ENCODE data around the gene LENG9.

GRCh38 chr19:54452626-54453025 is 11.0 kb downstream of the LENG9 start:
- no peak for TF ChIP-seq ZNF274 (IDR thresholded peaks at IDR 0.05; ENCODE audit: low read length)
- no peak for TF ChIP-seq ZNF274 (tag by site-specific recombination; IDR thresholded peaks at IDR 0.05; ENCODE audit: borderline replicate concordance)
- TF ChIP-seq SALL2 (tag by site-specific recombination; IDR thresholded peaks at IDR 0.05; ENCODE audit: borderline replicate concordance): no peak
- TF ChIP-seq ZNF239 (tag by site-specific recombination; IDR thresholded peaks at IDR 0.05): no peak
- TF ChIP-seq, protein P1, sequence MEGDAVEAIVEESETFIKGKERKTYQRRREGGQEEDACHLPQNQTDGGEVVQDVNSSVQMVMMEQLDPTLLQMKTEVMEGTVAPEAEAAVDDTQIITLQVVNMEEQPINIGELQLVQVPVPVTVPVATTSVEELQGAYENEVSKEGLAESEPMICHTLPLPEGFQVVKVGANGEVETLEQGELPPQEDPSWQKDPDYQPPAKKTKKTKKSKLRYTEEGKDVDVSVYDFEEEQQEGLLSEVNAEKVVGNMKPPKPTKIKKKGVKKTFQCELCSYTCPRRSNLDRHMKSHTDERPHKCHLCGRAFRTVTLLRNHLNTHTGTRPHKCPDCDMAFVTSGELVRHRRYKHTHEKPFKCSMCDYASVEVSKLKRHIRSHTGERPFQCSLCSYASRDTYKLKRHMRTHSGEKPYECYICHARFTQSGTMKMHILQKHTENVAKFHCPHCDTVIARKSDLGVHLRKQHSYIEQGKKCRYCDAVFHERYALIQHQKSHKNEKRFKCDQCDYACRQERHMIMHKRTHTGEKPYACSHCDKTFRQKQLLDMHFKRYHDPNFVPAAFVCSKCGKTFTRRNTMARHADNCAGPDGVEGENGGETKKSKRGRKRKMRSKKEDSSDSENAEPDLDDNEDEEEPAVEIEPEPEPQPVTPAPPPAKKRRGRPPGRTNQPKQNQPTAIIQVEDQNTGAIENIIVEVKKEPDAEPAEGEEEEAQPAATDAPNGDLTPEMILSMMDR (tag by site-specific recombination; IDR thresholded peaks at IDR 0.05): no peak
- TF ChIP-seq ZNF514 (tag by site-specific recombination; IDR thresholded peaks at IDR 0.05): no peak
- TF ChIP-seq, protein P2, sequence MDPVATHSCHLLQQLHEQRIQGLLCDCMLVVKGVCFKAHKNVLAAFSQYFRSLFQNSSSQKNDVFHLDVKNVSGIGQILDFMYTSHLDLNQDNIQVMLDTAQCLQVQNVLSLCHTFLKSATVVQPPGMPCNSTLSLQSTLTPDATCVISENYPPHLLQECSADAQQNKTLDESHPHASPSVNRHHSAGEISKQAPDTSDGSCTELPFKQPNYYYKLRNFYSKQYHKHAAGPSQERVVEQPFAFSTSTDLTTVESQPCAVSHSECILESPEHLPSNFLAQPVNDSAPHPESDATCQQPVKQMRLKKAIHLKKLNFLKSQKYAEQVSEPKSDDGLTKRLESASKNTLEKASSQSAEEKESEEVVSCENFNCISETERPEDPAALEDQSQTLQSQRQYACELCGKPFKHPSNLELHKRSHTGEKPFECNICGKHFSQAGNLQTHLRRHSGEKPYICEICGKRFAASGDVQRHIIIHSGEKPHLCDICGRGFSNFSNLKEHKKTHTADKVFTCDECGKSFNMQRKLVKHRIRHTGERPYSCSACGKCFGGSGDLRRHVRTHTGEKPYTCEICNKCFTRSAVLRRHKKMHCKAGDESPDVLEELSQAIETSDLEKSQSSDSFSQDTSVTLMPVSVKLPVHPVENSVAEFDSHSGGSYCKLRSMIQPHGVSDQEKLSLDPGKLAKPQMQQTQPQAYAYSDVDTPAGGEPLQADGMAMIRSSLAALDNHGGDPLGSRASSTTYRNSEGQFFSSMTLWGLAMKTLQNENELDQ (tag by site-specific recombination; IDR thresholded peaks at IDR 0.05; ENCODE audit: low read depth): no peak
- TF ChIP-seq ZNF610 (tag by site-specific recombination; IDR thresholded peaks at IDR 0.05; ENCODE audit: borderline replicate concordance): no peak
- TF ChIP-seq, protein P3, sequence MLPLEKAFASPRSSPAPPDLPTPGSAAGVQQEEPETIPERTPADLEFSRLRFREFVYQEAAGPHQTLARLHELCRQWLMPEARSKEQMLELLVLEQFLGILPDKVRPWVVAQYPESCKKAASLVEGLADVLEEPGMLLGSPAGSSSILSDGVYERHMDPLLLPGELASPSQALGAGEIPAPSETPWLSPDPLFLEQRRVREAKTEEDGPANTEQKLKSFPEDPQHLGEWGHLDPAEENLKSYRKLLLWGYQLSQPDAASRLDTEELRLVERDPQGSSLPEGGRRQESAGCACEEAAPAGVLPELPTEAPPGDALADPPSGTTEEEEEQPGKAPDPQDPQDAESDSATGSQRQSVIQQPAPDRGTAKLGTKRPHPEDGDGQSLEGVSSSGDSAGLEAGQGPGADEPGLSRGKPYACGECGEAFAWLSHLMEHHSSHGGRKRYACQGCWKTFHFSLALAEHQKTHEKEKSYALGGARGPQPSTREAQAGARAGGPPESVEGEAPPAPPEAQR (tag by site-specific recombination; IDR thresholded peaks at IDR 0.05): no peak
- no peak for TF ChIP-seq INSM2 (tag by site-specific recombination; IDR thresholded peaks at IDR 0.05)
- TF ChIP-seq, protein P4, sequence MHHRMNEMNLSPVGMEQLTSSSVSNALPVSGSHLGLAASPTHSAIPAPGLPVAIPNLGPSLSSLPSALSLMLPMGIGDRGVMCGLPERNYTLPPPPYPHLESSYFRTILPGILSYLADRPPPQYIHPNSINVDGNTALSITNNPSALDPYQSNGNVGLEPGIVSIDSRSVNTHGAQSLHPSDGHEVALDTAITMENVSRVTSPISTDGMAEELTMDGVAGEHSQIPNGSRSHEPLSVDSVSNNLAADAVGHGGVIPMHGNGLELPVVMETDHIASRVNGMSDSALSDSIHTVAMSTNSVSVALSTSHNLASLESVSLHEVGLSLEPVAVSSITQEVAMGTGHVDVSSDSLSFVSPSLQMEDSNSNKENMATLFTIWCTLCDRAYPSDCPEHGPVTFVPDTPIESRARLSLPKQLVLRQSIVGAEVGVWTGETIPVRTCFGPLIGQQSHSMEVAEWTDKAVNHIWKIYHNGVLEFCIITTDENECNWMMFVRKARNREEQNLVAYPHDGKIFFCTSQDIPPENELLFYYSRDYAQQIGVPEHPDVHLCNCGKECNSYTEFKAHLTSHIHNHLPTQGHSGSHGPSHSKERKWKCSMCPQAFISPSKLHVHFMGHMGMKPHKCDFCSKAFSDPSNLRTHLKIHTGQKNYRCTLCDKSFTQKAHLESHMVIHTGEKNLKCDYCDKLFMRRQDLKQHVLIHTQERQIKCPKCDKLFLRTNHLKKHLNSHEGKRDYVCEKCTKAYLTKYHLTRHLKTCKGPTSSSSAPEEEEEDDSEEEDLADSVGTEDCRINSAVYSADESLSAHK (tag by site-specific recombination; IDR thresholded peaks at IDR 0.05): no peak
- TF ChIP-seq ZNF146 (tag by site-specific recombination; IDR thresholded peaks at IDR 0.05): no peak
- TF ChIP-seq, protein P5, sequence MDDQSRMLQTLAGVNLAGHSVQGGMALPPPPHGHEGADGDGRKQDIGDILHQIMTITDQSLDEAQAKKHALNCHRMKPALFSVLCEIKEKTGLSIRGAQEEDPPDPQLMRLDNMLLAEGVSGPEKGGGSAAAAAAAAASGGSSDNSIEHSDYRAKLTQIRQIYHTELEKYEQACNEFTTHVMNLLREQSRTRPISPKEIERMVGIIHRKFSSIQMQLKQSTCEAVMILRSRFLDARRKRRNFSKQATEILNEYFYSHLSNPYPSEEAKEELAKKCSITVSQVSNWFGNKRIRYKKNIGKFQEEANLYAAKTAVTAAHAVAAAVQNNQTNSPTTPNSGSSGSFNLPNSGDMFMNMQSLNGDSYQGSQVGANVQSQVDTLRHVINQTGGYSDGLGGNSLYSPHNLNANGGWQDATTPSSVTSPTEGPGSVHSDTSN (CRISPR knock-in tag; IDR thresholded peaks at IDR 0.05): no peak
